Measurements from ENCODE around the gene ZBTB34. TPM values are rescaled to one million over a fixed set of nuclear protein-coding genes. Genes with fewer than 3 reads are reported as not detected.

Gene ZBTB34
- total and polyA plus RNA-seq, 2 of the 4 experiments (the other 2 are of a cell fraction): 2.7 to 3.1 TPM

GRCh38 chr9:126834672-126835071 lies 25.8 kb upstream of the ZBTB34 start:
- ChIA-PET CTCF (no interaction called here), POLR2A (ENCODE audit: unreplicated experiment) (no interaction called here)
- no peak overlapping the region for H2AFZ ChIP-seq (replicated peaks; ENCODE audit: low read length, poor library complexity)
- H3K27me3 ChIP-seq (ENCODE audit: control insufficient read depth, insufficient read depth, low read length): no peaks in the 10 kb centered on the region
- dilution Hi-C loops (cut with HindIII; ENCODE audit: low sequenced_read_pairs, unreplicated experiment) (no loop called here), intact Hi-C loops (cut with micrococcal nuclease) (no loop called here), in situ Hi-C loops (cut with MboI; ENCODE audit: low sequenced_read_pairs) (no loop called here)
- H2AK9ac ChIP-seq (replicated peaks; ENCODE audit: low read depth, low read length, poor library complexity): no peak overlapping the region
- H3K4me3 ChIP-seq (ENCODE audit: insufficient read depth, low read depth, low read length): no peak overlapping the region
- H2BK15ac ChIP-seq (ENCODE audit: low read depth, low read length): no peak overlapping the region
- no peak overlapping the region for H3K4me2 ChIP-seq (ENCODE audit: low read depth, low read length)
- ATAC-seq (ENCODE audit: low read depth) (no peak), DNase-seq (no peak)
- no peak overlapping the region for H2AK5ac ChIP-seq (ENCODE audit: low read depth, low read length)
- no peak overlapping the region for H3K18ac ChIP-seq (ENCODE audit: low read depth, low read length)
- no peak overlapping the region for H3K56ac ChIP-seq (ENCODE audit: extremely low read depth, insufficient read depth, low read length)
- H3K36me3 ChIP-seq (ENCODE audit: control insufficient read depth, insufficient read depth, low read length): peaks cover 35% of the 10 kb centered on the region
- H3K14ac ChIP-seq (replicated peaks; ENCODE audit: low read depth, low read length): no peak overlapping the region
- no peak overlapping the region for H4K91ac ChIP-seq (ENCODE audit: insufficient read depth, low read depth, low read length)
- no peak overlapping the region for H4K8ac ChIP-seq (ENCODE audit: low read depth in 2 of 2, low read length in 2 of 2)
- H3K9me3 ChIP-seq (ENCODE audit: control insufficient read depth, insufficient read depth, low read length): no peaks in the 10 kb centered on the region
- no peaks in the 10 kb centered on the region for H3K4me1 ChIP-seq (ENCODE audit: control insufficient read depth, insufficient read depth, low read length)
- no peak overlapping the region for H2BK120ac ChIP-seq (ENCODE audit: low read depth, low read length)
- H4K20me1 ChIP-seq (ENCODE audit: insufficient read depth, low read length): peaks cover 20% of the 10 kb centered on the region
- no peak overlapping the region for H2BK5ac ChIP-seq (ENCODE audit: low read depth, low read length, poor library complexity, severe bottlenecking)
- H3K79me1 ChIP-seq (ENCODE audit: low read depth in 1 of 2, low read length in 2 of 2): peaks cover 23 to 76% of the 10 kb centered on the region in 2 experiments
- peaks cover 5% of the 10 kb centered on the region; the same call in 1 of the 2 replicates for H3K9me1 ChIP-seq (ENCODE audit: insufficient read depth, low read length)
- H3K23ac ChIP-seq (ENCODE audit: low read depth, low read length): no peak overlapping the region
- no peak overlapping the region for H3K27ac ChIP-seq (ENCODE audit: insufficient read depth, low read length)
- no TSS peak for BruUV-seq (replicated peaks)
- WGBS, 2 experiments (ENCODE audit: extremely low coverage in 2 of 2, insufficient read length in 1 of 2): 100% methylated on average over 2 of the region's 2 CpGs; no CpG with 5 or more reads in 1 of the 2 experiments
- H3K4ac ChIP-seq (ENCODE audit: low read depth, low read length): no peak overlapping the region
- H3K9ac ChIP-seq (ENCODE audit: low read depth, low read length): no peak overlapping the region
- H4K5ac ChIP-seq (ENCODE audit: low read depth, low read length): no peak overlapping the region
- TF ChIP-seq, protein P1, sequence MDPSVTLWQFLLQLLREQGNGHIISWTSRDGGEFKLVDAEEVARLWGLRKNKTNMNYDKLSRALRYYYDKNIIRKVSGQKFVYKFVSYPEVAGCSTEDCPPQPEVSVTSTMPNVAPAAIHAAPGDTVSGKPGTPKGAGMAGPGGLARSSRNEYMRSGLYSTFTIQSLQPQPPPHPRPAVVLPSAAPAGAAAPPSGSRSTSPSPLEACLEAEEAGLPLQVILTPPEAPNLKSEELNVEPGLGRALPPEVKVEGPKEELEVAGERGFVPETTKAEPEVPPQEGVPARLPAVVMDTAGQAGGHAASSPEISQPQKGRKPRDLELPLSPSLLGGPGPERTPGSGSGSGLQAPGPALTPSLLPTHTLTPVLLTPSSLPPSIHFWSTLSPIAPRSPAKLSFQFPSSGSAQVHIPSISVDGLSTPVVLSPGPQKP (IDR thresholded peaks at IDR 0.05; ENCODE audit: borderline replicate concordance, low read depth, low read length): no peak
- TF ChIP-seq FOS (IDR thresholded peaks at IDR 0.05; ENCODE audit: low read depth, low read length) (no peak), MAFK (IDR thresholded peaks at IDR 0.05; ENCODE audit: low read depth, low read length) (no peak), RAD21 (IDR thresholded peaks at IDR 0.05; ENCODE audit: low read length) (no peak), SMC3 (IDR thresholded peaks at IDR 0.05; ENCODE audit: low read depth, low read length) (no peak), RCOR1 (IDR thresholded peaks at IDR 0.05; ENCODE audit: insufficient replicate concordance, low read length) (no peak), CEBPB (IDR thresholded peaks at IDR 0.05; ENCODE audit: low read depth, low read length) (no peak), BHLHE40 (IDR thresholded peaks at IDR 0.05; ENCODE audit: low read depth, low read length) (no peak), CHD1 (IDR thresholded peaks at IDR 0.05; ENCODE audit: low read depth, low read length) (no peak), NFE2L2 (IDR thresholded peaks at IDR 0.05; ENCODE audit: low read depth, low read length) (no peak), POLR2A (IDR thresholded peaks at IDR 0.05; ENCODE audit: low read depth, low read length) (no peak), MAZ (IDR thresholded peaks at IDR 0.05; ENCODE audit: borderline replicate concordance, low read depth, low read length) (no peak), MXI1 (IDR thresholded peaks at IDR 0.05; ENCODE audit: borderline replicate concordance, low read depth, low read length) (no peak), RFX5 (IDR thresholded peaks at IDR 0.05; ENCODE audit: low read depth, low read length) (no peak)
- TF ChIP-seq, protein P2, sequence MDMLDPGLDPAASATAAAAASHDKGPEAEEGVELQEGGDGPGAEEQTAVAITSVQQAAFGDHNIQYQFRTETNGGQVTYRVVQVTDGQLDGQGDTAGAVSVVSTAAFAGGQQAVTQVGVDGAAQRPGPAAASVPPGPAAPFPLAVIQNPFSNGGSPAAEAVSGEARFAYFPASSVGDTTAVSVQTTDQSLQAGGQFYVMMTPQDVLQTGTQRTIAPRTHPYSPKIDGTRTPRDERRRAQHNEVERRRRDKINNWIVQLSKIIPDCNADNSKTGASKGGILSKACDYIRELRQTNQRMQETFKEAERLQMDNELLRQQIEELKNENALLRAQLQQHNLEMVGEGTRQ (IDR thresholded peaks at IDR 0.05; ENCODE audit: low read depth, low read length): no peak
- no peak overlapping the region for H2BK20ac ChIP-seq (ENCODE audit: low read depth, low read length)
